ENCODE data around the gene G6PC3.

The G6PC3 gene

GRCh38 chr17:44110823-44111633 lies 40.5 kb downstream of the G6PC3 start (continued):
- TF ChIP-seq ZNF660 (tag by site-specific recombination; IDR thresholded peaks at IDR 0.05) (peak; percentile 90), ZNF112 (tag by site-specific recombination; IDR thresholded peaks at IDR 0.05) (no peak), ZNF302 (tag by site-specific recombination; IDR thresholded peaks at IDR 0.05; ENCODE audit: low read depth) (no peak), ZNF114 (tag by site-specific recombination; IDR thresholded peaks at IDR 0.05) (no peak), ZEB2 (tag by site-specific recombination; IDR thresholded peaks at IDR 0.05) (peak; percentile 76), CTCF (tag by site-specific recombination; IDR thresholded peaks at IDR 0.05) (no peak), ZNF248 (tag by site-specific recombination; IDR thresholded peaks at IDR 0.05) (no peak), ZNF335 (tag by site-specific recombination; conservative IDR thresholded peaks at IDR 0.05) (peak; percentile 77), HOXD13 (CRISPR knock-in tag; IDR thresholded peaks at IDR 0.05; ENCODE audit: borderline replicate concordance) (no peak), PRDM6 (tag by site-specific recombination; IDR thresholded peaks at IDR 0.05) (no peak), SETDB1 (IDR thresholded peaks at IDR 0.05; ENCODE audit: insufficient read length, low read length) (no peak), ZNF175 (tag by site-specific recombination; IDR thresholded peaks at IDR 0.05) (no peak), HIC1 (tag by site-specific recombination; IDR thresholded peaks at IDR 0.05) (0 out of 2 replicates have a peak, but pooled peaks have one; percentile 64), OVOL3 (tag by site-specific recombination; IDR thresholded peaks at IDR 0.05) (no peak), ZBTB26 (tag by site-specific recombination; optimal IDR thresholded peaks at IDR 0.05) (no peak), PATZ1 (tag by site-specific recombination; IDR thresholded peaks at IDR 0.05) (peak; percentile 94), ZNF488 (tag by site-specific recombination; IDR thresholded peaks at IDR 0.05) (no peak), ZNF677 (tag by site-specific recombination; IDR thresholded peaks at IDR 0.05) (no peak), ZBTB10 (tag by site-specific recombination; IDR thresholded peaks at IDR 0.05) (peak; percentile 83), ZNF324 (tag by site-specific recombination; IDR thresholded peaks at IDR 0.05) (peak; percentile 64; the same call in 1 of the 2 replicates), TRIM28 (IDR thresholded peaks at IDR 0.05; ENCODE audit: borderline replicate concordance, low read length) (no peak), ZSCAN30 (tag by site-specific recombination; IDR thresholded peaks at IDR 0.05) (peak; percentile 84; the same call in 1 of the 2 replicates), ZNF561 (tag by site-specific recombination; IDR thresholded peaks at IDR 0.05; ENCODE audit: borderline replicate concordance) (peak; percentile 90; the same call in 1 of the 2 replicates), ZNF24 (tag by site-specific recombination; IDR thresholded peaks at IDR 0.05) (0 out of 2 replicates have a peak, but pooled peaks have one; percentile 63), GLI2 (tag by site-specific recombination; IDR thresholded peaks at IDR 0.05; ENCODE audit: borderline replicate concordance, low read depth) (no peak), ZNF174 (tag by site-specific recombination; IDR thresholded peaks at IDR 0.05) (no peak)
